ENCODE measurements around the gene SORCS2.

DNA sequence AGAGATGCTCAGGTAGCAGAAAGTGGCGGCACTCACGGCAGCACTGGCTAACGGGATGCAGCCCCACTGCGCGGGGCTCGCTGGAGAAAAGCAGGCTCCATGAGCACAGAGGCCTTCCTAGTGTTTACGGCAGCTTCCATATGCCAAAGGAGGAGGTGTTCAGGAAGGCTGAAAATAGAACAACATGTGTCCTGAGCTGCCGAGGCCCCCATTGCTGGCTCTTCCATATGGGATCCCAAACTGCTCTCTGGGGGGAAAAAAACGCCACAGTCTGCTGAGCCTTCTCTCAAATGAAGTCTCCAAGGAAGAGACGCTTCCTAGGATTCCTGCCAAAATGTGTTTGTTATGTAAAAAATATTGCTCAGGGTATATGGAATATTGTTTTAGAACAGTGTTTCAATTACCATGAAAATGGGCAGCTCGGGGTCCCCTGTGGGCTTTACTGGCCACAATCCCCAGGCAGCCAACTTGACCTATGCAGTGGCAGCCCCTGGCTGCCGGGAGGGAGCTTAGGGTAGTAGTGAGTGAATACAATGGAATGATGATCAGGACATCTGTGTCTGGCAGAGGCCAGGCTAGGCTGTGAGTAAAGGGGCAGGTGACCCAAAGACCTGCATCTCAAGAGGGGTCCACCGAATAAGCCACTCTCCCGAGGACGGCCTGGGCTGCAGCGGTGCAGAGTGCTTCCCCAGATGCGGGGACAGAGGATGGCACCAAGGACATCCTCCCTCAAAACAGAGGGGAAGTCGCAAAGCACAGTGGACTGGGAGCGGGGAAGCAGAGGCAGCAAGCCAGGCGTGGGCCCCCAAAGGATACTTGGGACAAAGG lies 577.3 kb downstream of the SORCS2 start:
- no peak for TF ChIP-seq EZH2phosphoT487 (IDR thresholded peaks at IDR 0.05)
- TF ChIP-seq, protein P1, sequence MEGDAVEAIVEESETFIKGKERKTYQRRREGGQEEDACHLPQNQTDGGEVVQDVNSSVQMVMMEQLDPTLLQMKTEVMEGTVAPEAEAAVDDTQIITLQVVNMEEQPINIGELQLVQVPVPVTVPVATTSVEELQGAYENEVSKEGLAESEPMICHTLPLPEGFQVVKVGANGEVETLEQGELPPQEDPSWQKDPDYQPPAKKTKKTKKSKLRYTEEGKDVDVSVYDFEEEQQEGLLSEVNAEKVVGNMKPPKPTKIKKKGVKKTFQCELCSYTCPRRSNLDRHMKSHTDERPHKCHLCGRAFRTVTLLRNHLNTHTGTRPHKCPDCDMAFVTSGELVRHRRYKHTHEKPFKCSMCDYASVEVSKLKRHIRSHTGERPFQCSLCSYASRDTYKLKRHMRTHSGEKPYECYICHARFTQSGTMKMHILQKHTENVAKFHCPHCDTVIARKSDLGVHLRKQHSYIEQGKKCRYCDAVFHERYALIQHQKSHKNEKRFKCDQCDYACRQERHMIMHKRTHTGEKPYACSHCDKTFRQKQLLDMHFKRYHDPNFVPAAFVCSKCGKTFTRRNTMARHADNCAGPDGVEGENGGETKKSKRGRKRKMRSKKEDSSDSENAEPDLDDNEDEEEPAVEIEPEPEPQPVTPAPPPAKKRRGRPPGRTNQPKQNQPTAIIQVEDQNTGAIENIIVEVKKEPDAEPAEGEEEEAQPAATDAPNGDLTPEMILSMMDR (IDR thresholded peaks at IDR 0.05): no peak

Measured in neural progenitor cell (in vitro differentiated cells).